HepG2 (cell line): ENCODE results near the gene PSMB3. TPM values are rescaled to one million over a fixed set of nuclear protein-coding genes. Genes with fewer than 3 reads are reported as not detected.

Source experiments
- CBFB ChIP-seq: sonication (generic); formaldehyde crosslinking; IDR thresholded peaks from 2 replicates; pipeline ENCODE4 v1.4.0; 2020; ENCODE audit warnings: missing genetic modification reagents
- ETV6 ChIP-seq: sonication (generic); formaldehyde crosslinking; conservative IDR thresholded peaks from 2 replicates; pipeline ENCODE4 v1.4.0; 2020; ENCODE audit warnings: missing genetic modification reagents
- HDAC6 ChIP-seq: fragments of 200-600 bp; sonication (generic); IDR thresholded peaks from 2 replicates; pipeline ENCODE4 v1.7.0; 2017; ENCODE audit warnings: mild to moderate bottlenecking, antibody characterized with exemption, low read length, low read depth
- NFE2 ChIP-seq: sonication (generic); formaldehyde crosslinking; IDR thresholded peaks from 2 replicates; pipeline ENCODE4 v1.4.0; 2020; ENCODE audit warnings: missing genetic modification reagents
- PTBP1 ChIP-seq: fragments of 200-400 bp; formaldehyde crosslinking; IDR thresholded peaks from 2 replicates; pipeline ENCODE4 v1.6.1; 2018; ENCODE audit warnings: low read length, low read depth; ENCODE audit not compliant: poor library complexity, severe bottlenecking
- TCF12 ChIP-seq, 2 experiments: fragments of 450-650 bp in 1 of 2; sonication (generic) in 1 of 2; formaldehyde crosslinking in 1 of 2; IDR thresholded peaks; 2 replicates each; pipeline versions ENCODE4 v1.6.1 to v1.8.0; 2017 to 2022; ENCODE audit warnings: antibody characterized with exemption in 1 of 2, mild to moderate bottlenecking in 1 of 2, missing genetic modification reagents in 1 of 2, moderate library complexity in 1 of 2
- ZNF570 ChIP-seq: sonication (generic); formaldehyde crosslinking; IDR thresholded peaks from 2 replicates; pipeline ENCODE4 v1.4.0; 2020; ENCODE audit warnings: mild to moderate bottlenecking, missing genetic modification reagents, borderline replicate concordance
- ZNF644 ChIP-seq: IDR thresholded peaks from 2 replicates; pipeline ENCODE4 v1.6.1; 2016; ENCODE audit warnings: low read depth
- polyA plus RNA-seq, 8 experiments: library from polyadenylated mRNA; depleted of rRNA in 3 of 8; stranded (reverse) in 7 of 8; unstranded in 1 of 8; fragments of >200 nt; fragmentation: Illumina TruSeq in 4 of 8; extraction: Trizol in 4 of 8; gene quantifications; 2 replicates each; pipeline versions ENCODE4 v1.2.1 to v1.2.3, GENCODE V29; 2011 to 2016; ENCODE audit warnings: low read depth in 4 of 8, missing spikeins in 1 of 8, mixed read lengths in 1 of 8; ENCODE audit not compliant: insufficient read depth in 1 of 8
- total RNA-seq, 5 experiments: library from RNA; depleted of rRNA; stranded (reverse); fragments of >200 nt; fragmentation: Illumina TruSeq; extraction: Trizol; gene quantifications; 2 replicates each; pipeline ENCODE4 v1.2.3, GENCODE V29; 2016; ENCODE audit warnings: low read depth in 1 of 5
- TF ChIP-seq, protein P1 (sequence below): sonication (generic); formaldehyde crosslinking; IDR thresholded peaks from 2 replicates; pipeline ENCODE4 v1.4.0; 2020; ENCODE audit warnings: missing genetic modification reagents
- TF ChIP-seq, protein P2 (sequence below): sonication (generic); formaldehyde crosslinking; IDR thresholded peaks from 2 replicates; pipeline ENCODE4 v1.5.1; 2020; ENCODE audit warnings: mild to moderate bottlenecking, missing genetic modification reagents, moderate library complexity
- TF ChIP-seq, protein P3 (sequence below): sonication (generic); formaldehyde crosslinking; IDR thresholded peaks from 2 replicates; pipeline ENCODE4 v1.9.0; 2021; ENCODE audit warnings: mild to moderate bottlenecking, missing genetic modification reagents

PSMB3 gene
- total and polyA plus RNA-seq, 2 of the 13 experiments (the other 11 are each of a cell fraction or from before 2014, with no cell fraction given): 366 to 517 TPM

DNA sequence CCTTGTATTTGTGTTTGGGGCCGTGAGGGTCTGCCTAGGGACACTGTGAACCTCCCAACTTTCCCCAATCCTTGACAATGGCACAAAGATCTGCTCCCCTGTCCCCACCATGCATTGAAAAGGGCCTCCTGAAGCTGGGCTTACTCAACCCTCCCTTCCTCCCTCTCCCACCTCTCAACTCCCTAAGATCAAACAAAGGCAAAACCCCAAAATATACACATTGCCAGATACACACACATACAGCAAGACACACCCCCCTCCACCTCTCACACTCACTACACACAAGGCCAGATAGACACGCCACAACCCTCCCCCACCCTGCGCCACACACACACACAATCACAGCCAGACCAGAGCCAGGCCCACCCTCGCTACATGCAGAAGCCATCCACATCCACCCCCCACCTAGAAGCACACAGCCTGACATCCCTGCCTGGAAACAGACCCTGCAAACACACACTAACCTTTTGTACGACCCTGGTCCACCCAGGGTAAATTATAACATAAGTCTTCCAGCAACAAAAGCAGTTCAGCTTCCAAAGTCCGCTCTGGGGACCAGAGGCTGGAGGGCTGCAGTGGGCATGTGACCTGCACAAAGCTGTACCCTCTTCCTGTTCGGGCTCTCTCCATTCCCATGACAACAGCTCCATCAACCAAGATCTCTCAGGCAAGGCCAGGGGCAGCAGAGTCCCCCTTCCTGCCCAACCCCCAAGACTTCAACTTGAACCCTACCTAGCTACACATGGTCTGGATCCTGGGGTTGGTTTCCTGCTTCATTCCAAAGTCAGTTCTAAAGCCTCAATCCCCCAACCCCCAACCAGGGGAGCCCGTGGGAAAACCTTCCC is 6.3 kb upstream of the PSMB3 start (continued):
- TF ChIP-seq, protein P1, sequence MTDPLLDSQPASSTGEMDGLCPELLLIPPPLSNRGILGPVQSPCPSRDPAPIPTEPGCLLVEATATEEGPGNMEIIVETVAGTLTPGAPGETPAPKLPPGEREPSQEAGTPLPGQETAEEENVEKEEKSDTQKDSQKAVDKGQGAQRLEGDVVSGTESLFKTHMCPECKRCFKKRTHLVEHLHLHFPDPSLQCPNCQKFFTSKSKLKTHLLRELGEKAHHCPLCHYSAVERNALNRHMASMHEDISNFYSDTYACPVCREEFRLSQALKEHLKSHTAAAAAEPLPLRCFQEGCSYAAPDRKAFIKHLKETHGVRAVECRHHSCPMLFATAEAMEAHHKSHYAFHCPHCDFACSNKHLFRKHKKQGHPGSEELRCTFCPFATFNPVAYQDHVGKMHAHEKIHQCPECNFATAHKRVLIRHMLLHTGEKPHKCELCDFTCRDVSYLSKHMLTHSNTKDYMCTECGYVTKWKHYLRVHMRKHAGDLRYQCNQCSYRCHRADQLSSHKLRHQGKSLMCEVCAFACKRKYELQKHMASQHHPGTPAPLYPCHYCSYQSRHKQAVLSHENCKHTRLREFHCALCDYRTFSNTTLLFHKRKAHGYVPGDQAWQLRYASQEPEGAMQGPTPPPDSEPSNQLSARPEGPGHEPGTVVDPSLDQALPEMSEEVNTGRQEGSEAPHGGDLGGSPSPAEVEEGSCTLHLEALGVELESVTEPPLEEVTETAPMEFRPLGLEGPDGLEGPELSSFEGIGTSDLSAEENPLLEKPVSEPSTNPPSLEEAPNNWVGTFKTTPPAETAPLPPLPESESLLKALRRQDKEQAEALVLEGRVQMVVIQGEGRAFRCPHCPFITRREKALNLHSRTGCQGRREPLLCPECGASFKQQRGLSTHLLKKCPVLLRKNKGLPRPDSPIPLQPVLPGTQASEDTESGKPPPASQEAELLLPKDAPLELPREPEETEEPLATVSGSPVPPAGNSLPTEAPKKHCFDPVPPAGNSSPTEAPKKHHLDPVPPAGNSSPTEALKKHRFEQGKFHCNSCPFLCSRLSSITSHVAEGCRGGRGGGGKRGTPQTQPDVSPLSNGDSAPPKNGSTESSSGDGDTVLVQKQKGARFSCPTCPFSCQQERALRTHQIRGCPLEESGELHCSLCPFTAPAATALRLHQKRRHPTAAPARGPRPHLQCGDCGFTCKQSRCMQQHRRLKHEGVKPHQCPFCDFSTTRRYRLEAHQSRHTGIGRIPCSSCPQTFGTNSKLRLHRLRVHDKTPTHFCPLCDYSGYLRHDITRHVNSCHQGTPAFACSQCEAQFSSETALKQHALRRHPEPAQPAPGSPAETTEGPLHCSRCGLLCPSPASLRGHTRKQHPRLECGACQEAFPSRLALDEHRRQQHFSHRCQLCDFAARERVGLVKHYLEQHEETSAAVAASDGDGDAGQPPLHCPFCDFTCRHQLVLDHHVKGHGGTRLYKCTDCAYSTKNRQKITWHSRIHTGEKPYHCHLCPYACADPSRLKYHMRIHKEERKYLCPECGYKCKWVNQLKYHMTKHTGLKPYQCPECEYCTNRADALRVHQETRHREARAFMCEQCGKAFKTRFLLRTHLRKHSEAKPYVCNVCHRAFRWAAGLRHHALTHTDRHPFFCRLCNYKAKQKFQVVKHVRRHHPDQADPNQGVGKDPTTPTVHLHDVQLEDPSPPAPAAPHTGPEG (CRISPR knock-in tag): no peak; the same call in 1 of the 2 replicates
- no peak for TF ChIP-seq PTBP1
- TF ChIP-seq, protein P2, sequence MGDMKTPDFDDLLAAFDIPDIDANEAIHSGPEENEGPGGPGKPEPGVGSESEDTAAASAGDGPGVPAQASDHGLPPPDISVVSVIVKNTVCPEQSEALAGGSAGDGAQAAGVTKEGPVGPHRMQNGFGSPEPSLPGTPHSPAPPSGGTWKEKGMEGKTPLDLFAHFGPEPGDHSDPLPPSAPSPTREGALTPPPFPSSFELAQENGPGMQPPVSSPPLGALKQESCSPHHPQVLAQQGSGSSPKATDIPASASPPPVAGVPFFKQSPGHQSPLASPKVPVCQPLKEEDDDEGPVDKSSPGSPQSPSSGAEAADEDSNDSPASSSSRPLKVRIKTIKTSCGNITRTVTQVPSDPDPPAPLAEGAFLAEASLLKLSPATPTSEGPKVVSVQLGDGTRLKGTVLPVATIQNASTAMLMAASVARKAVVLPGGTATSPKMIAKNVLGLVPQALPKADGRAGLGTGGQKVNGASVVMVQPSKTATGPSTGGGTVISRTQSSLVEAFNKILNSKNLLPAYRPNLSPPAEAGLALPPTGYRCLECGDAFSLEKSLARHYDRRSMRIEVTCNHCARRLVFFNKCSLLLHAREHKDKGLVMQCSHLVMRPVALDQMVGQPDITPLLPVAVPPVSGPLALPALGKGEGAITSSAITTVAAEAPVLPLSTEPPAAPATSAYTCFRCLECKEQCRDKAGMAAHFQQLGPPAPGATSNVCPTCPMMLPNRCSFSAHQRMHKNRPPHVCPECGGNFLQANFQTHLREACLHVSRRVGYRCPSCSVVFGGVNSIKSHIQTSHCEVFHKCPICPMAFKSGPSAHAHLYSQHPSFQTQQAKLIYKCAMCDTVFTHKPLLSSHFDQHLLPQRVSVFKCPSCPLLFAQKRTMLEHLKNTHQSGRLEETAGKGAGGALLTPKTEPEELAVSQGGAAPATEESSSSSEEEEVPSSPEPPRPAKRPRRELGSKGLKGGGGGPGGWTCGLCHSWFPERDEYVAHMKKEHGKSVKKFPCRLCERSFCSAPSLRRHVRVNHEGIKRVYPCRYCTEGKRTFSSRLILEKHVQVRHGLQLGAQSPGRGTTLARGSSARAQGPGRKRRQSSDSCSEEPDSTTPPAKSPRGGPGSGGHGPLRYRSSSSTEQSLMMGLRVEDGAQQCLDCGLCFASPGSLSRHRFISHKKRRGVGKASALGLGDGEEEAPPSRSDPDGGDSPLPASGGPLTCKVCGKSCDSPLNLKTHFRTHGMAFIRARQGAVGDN (CRISPR knock-in tag): peak; percentile 76
- TF ChIP-seq ETV6 (CRISPR knock-in tag): 0 out of 2 replicates have a peak, but pooled peaks have one; percentile 26
- TF ChIP-seq, protein P3, sequence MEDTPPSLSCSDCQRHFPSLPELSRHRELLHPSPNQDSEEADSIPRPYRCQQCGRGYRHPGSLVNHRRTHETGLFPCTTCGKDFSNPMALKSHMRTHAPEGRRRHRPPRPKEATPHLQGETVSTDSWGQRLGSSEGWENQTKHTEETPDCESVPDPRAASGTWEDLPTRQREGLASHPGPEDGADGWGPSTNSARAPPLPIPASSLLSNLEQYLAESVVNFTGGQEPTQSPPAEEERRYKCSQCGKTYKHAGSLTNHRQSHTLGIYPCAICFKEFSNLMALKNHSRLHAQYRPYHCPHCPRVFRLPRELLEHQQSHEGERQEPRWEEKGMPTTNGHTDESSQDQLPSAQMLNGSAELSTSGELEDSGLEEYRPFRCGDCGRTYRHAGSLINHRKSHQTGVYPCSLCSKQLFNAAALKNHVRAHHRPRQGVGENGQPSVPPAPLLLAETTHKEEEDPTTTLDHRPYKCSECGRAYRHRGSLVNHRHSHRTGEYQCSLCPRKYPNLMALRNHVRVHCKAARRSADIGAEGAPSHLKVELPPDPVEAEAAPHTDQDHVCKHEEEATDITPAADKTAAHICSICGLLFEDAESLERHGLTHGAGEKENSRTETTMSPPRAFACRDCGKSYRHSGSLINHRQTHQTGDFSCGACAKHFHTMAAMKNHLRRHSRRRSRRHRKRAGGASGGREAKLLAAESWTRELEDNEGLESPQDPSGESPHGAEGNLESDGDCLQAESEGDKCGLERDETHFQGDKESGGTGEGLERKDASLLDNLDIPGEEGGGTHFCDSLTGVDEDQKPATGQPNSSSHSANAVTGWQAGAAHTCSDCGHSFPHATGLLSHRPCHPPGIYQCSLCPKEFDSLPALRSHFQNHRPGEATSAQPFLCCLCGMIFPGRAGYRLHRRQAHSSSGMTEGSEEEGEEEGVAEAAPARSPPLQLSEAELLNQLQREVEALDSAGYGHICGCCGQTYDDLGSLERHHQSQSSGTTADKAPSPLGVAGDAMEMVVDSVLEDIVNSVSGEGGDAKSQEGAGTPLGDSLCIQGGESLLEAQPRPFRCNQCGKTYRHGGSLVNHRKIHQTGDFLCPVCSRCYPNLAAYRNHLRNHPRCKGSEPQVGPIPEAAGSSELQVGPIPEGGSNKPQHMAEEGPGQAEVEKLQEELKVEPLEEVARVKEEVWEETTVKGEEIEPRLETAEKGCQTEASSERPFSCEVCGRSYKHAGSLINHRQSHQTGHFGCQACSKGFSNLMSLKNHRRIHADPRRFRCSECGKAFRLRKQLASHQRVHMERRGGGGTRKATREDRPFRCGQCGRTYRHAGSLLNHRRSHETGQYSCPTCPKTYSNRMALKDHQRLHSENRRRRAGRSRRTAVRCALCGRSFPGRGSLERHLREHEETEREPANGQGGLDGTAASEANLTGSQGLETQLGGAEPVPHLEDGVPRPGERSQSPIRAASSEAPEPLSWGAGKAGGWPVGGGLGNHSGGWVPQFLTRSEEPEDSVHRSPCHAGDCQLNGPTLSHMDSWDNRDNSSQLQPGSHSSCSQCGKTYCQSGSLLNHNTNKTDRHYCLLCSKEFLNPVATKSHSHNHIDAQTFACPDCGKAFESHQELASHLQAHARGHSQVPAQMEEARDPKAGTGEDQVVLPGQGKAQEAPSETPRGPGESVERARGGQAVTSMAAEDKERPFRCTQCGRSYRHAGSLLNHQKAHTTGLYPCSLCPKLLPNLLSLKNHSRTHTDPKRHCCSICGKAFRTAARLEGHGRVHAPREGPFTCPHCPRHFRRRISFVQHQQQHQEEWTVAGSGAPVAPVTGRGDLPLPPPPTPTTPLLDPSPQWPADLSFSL (CRISPR knock-in tag): peak; percentile 94
- peak; percentile 50; the same call in 1 of the 2 replicates for TF ChIP-seq CBFB (CRISPR knock-in tag)
- peak; percentile 46; the same call in 1 of the 2 replicates for TF ChIP-seq ZNF644 (CRISPR knock-in tag)
- TF ChIP-seq NFE2 (CRISPR knock-in tag): no peak
- no peak for TF ChIP-seq TCF12 (IDR thresholded peaks at IDR 0.05)
- no peak for TF ChIP-seq TCF12 (CRISPR knock-in tag; IDR thresholded peaks at IDR 0.05)
- TF ChIP-seq HDAC6: no peak
- no peak for TF ChIP-seq ZNF570 (CRISPR knock-in tag)
